CD8-positive, alpha-beta memory T cell (primary cell): Measurements from ENCODE around the gene SLC22A7. TPM values are rescaled to one million over a fixed set of nuclear protein-coding genes. Genes with fewer than 3 reads are reported as not detected.
A peak's percentile ranks its signal among the peaks of the same experiment; 100 is the strongest.

Source experiments
- CTCF ChIA-PET: fragments of 350-600 bp; sonication (Branson Sonifier 250); formaldehyde crosslinking; loops from one replicate; lab custom pipeline; 2021; ENCODE audit warnings: antibody characterized with exemption; lab: Charles Lee
- POLR2A ChIA-PET: fragments of 350-600 bp; sonication (Branson Sonifier 250); formaldehyde crosslinking; loops from one replicate; lab custom pipeline; 2021; ENCODE audit warnings: antibody characterized with exemption; lab: Charles Lee
- DNase-seq, 5 donors: peaks; one replicate each; pipeline versions ENCODE4 v3.0.0 to v3.0.0-alpha.2; 2020 to 2022; ENCODE audit warnings: mixed read lengths in 1 of 5
- H3K27ac ChIP-seq: one replicate; pipeline ENCODE4 v1.7.0; 2013; ENCODE audit warnings: low read depth, mild to moderate bottlenecking, low read length, moderate library complexity
- H3K27me3 ChIP-seq: 2 replicates; pipeline ENCODE4 v1.7.0; 2013; ENCODE audit warnings: low read length, mild to moderate bottlenecking; ENCODE audit not compliant: insufficient read depth, poor library complexity, severe bottlenecking
- H3K36me3 ChIP-seq: 2 replicates; pipeline ENCODE4 v1.7.0; 2013; ENCODE audit warnings: mild to moderate bottlenecking, low read length, moderate library complexity; ENCODE audit not compliant: insufficient read depth
- H3K4me1 ChIP-seq: 2 replicates; pipeline ENCODE4 v1.7.0; 2013; ENCODE audit warnings: mild to moderate bottlenecking, low read length, moderate library complexity; ENCODE audit not compliant: insufficient read depth
- H3K4me3 ChIP-seq: 2 replicates; pipeline ENCODE4 v1.7.0; 2013; ENCODE audit warnings: mild to moderate bottlenecking, low read length
- H3K9me3 ChIP-seq: 2 replicates; pipeline ENCODE4 v1.7.0; 2013; ENCODE audit warnings: mild to moderate bottlenecking, low read length
- H3K27ac Mint-ChIP-seq, 8 donors: one replicate each; pipeline ENCODE4 v1.8.0; 2020 to 2021; ENCODE audit warnings: mixed read lengths in 8 of 8, mild to moderate bottlenecking in 6 of 8, inconsistent platforms in 3 of 8, moderate library complexity in 3 of 8
- H3K27me3 Mint-ChIP-seq, 2 donors: one replicate each; pipeline ENCODE4 v1.8.0; 2020 to 2021; ENCODE audit warnings: mixed read lengths in 2 of 2, mild to moderate bottlenecking in 1 of 2, moderate library complexity in 1 of 2
- H3K36me3 Mint-ChIP-seq, 3 donors: one replicate each; pipeline ENCODE4 v1.8.0; 2020 to 2021; ENCODE audit warnings: mixed read lengths in 3 of 3, inconsistent platforms in 1 of 3, mild to moderate bottlenecking in 1 of 3
- H3K4me1 Mint-ChIP-seq, 3 donors: one replicate each; pipeline ENCODE4 v1.8.0; 2020 to 2021; ENCODE audit warnings: mixed read lengths in 3 of 3, inconsistent platforms in 1 of 3, mild to moderate bottlenecking in 1 of 3
- H3K4me3 Mint-ChIP-seq, 7 donors: one replicate each; pipeline ENCODE4 v1.8.0; 2020 to 2021; ENCODE audit warnings: mixed read lengths in 7 of 7, mild to moderate bottlenecking in 6 of 7, moderate library complexity in 4 of 7, inconsistent platforms in 2 of 7
- H3K9me3 Mint-ChIP-seq, 5 donors: one replicate each; pipeline ENCODE4 v1.8.0; 2020 to 2022; ENCODE audit warnings: mixed read lengths in 5 of 5, mild to moderate bottlenecking in 3 of 5, moderate library complexity in 2 of 5, inconsistent platforms in 1 of 5
- polyA plus RNA-seq: library from polyadenylated mRNA; unstranded; fragments of 300-500 nt; fragmentation: Illumina TruSeq; gene quantifications from one replicate; pipeline ENCODE4 v1.2.3, GENCODE V29; 2021
- total RNA-seq, 2 experiments: library from RNA; stranded (reverse); gene quantifications; one replicate each; pipeline ENCODE4 v1.2.3, GENCODE V29; 2021

Gene SLC22A7
- total RNA-seq (not detected), polyA plus RNA-seq (not detected)

- Mint-ChIP-seq H3K27ac (peak within 1 kb of the TSS in 1 of 8 donors; percentile 51), H3K27me3 (peaks cover 14 to 44% of the 10 kb centered on the region in 2 donors), H3K4me3 (no peak within 1 kb of the TSS), H3K36me3 (no peaks in the 10 kb centered on the region), H3K4me1 (no peaks in the 10 kb centered on the region), H3K9me3 (no peaks in the 10 kb centered on the region)
- H3K36me3 ChIP-seq, result no peaks in the 10 kb centered on the region
- CTCF ChIA-PET, result interaction anchor here (1.2 to 1.4 kb wide), 2 partner anchors 11 to 34 kb away, joined by 3 to 4 read pairs; partner anchors contain the start of gene CRIP3
- DNase-seq, result no peak
- no peak within 1 kb of the TSS for H3K4me3 ChIP-seq
- no peaks in the 10 kb centered on the region for H3K4me1 ChIP-seq
- no peaks in the 10 kb centered on the region for H3K9me3 ChIP-seq
- no peak within 1 kb of the TSS for H3K27ac ChIP-seq
- POLR2A ChIA-PET, result no interaction called here
- peaks cover 5% of the 10 kb centered on the region for H3K27me3 ChIP-seq
Measured at GRCh38 chr6:43297644-43298564, at the start of gene SLC22A7. SLC22A7 (plus strand) TSS chr6:43298260; CDS start chr6:43298359, 99 bp downstream.

GRCh38 chr6:43248791-43249190 is 49.3 kb upstream of the SLC22A7 start:
- Histone ChIP-seq H3K9me3 (no peaks in the 10 kb centered on the region), H3K27me3 (peaks cover 24% of the 10 kb centered on the region), H3K4me1 (peaks cover 12% of the 10 kb centered on the region), H3K36me3 (no peaks in the 10 kb centered on the region), H3K27ac (no peak overlapping the region), H3K4me3 (no peak overlapping the region)
- H3K27ac Mint-ChIP-seq, result no peak overlapping the region
- no peaks in the 10 kb centered on the region for H3K9me3 Mint-ChIP-seq
- H3K4me1 Mint-ChIP-seq, result peaks cover 10 to 19% (median 13%) of the 10 kb centered on the region in 3 donors
- H3K4me3 Mint-ChIP-seq, result peak overlapping the region in 2 of 7 donors; percentile 20 to 92
- H3K27me3 Mint-ChIP-seq, result peaks cover 10 to 22% of the 10 kb centered on the region in 2 donors
- ChIA-PET CTCF (interaction anchor here (0.9 kb wide), 1 partner anchor 19 kb away, joined by 4 read pairs; the partner anchor contains the start of gene DNPH1), POLR2A (no interaction called here)
- no peak for DNase-seq
- no peaks in the 10 kb centered on the region for H3K36me3 Mint-ChIP-seq

GRCh38 chr6:43250992-43251373 is 47.1 kb upstream of the SLC22A7 start:
- H3K27me3 ChIP-seq, result peaks cover 3% of the 10 kb centered on the region
- Mint-ChIP-seq H3K27me3 (peaks cover 14 to 35% of the 10 kb centered on the region in 2 donors), H3K9me3 (no peaks in the 10 kb centered on the region), H3K36me3 (no peaks in the 10 kb centered on the region), H3K27ac (no peak overlapping the region), H3K4me3 (peak overlapping the region in 1 of 7 donors; percentile 35), H3K4me1 (peaks cover 10 to 19% (median 13%) of the 10 kb centered on the region in 3 donors)
- H3K9me3 ChIP-seq, result no peaks in the 10 kb centered on the region
- no peaks in the 10 kb centered on the region for H3K36me3 ChIP-seq
- POLR2A ChIA-PET, result no interaction called here
- H3K27ac ChIP-seq, result no peak overlapping the region
- no peak overlapping the region for H3K4me3 ChIP-seq
- H3K4me1 ChIP-seq, result peaks cover 12% of the 10 kb centered on the region
- DNase-seq, result no peak
- CTCF ChIA-PET, result no interaction called here

GRCh38 chr6:43253401-43253800 is 44.7 kb upstream of the SLC22A7 start:
- H3K4me3 ChIP-seq, result no peak overlapping the region
- H3K4me1 ChIP-seq, result no peaks in the 10 kb centered on the region
- no peaks in the 10 kb centered on the region for H3K4me1 Mint-ChIP-seq
- H3K27ac ChIP-seq, result no peak overlapping the region
- no peak for DNase-seq
- no peak overlapping the region for H3K27ac Mint-ChIP-seq
- no peaks in the 10 kb centered on the region for H3K9me3 ChIP-seq
- no peaks in the 10 kb centered on the region for H3K9me3 Mint-ChIP-seq
- H3K36me3 Mint-ChIP-seq, result no peaks in the 10 kb centered on the region
- CTCF ChIA-PET, result interaction anchor here (1.9 kb wide), 1 partner anchor 24 kb away, joined by 5 read pairs; the partner anchor contains the start of gene DNPH1
- peaks cover 15 to 46% of the 10 kb centered on the region in 2 donors for H3K27me3 Mint-ChIP-seq
- peak overlapping the region in 1 of 7 donors; percentile 32 for H3K4me3 Mint-ChIP-seq
- H3K27me3 ChIP-seq, result peaks cover 3% of the 10 kb centered on the region
- POLR2A ChIA-PET, result no interaction called here
- no peaks in the 10 kb centered on the region for H3K36me3 ChIP-seq

GRCh38 chr6:43254138-43254817 is 43.8 kb upstream of the SLC22A7 start:
- H3K4me3 Mint-ChIP-seq, result no peak overlapping the region
- Histone ChIP-seq H3K27ac (no peak overlapping the region), H3K4me1 (no peaks in the 10 kb centered on the region), H3K27me3 (peaks cover 3% of the 10 kb centered on the region), H3K9me3 (no peaks in the 10 kb centered on the region), H3K4me3 (no peak overlapping the region), H3K36me3 (no peaks in the 10 kb centered on the region)
- POLR2A ChIA-PET, result no interaction called here
- no peak for DNase-seq
- CTCF ChIA-PET, result interaction anchor here (0.9 to 1.9 kb wide), 2 partner anchors 10 to 25 kb away, joined by 3 to 5 read pairs; partner anchors contain the start of gene DNPH1
- H3K27ac Mint-ChIP-seq, result no peak overlapping the region
- H3K4me1 Mint-ChIP-seq, result no peaks in the 10 kb centered on the region
- no peaks in the 10 kb centered on the region for H3K9me3 Mint-ChIP-seq
- no peaks in the 10 kb centered on the region for H3K36me3 Mint-ChIP-seq
- peaks cover 15 to 46% of the 10 kb centered on the region in 2 donors for H3K27me3 Mint-ChIP-seq

GRCh38 chr6:43254846-43255245 is 43.2 kb upstream of the SLC22A7 start:
- no peak overlapping the region for H3K4me3 Mint-ChIP-seq
- H3K9me3 Mint-ChIP-seq, result no peaks in the 10 kb centered on the region
- H3K36me3 ChIP-seq, result no peaks in the 10 kb centered on the region
- H3K27ac Mint-ChIP-seq, result no peak overlapping the region
- DNase-seq, result no peak
- POLR2A ChIA-PET, result no interaction called here
- peaks cover 15 to 46% of the 10 kb centered on the region in 2 donors for H3K27me3 Mint-ChIP-seq
- CTCF ChIA-PET, result interaction anchor here (1.9 kb wide), 1 partner anchor 26 kb away, joined by 5 read pairs; the partner anchor contains the start of gene DNPH1
- no peaks in the 10 kb centered on the region for H3K4me1 ChIP-seq
- no peaks in the 10 kb centered on the region for H3K9me3 ChIP-seq
- H3K27ac ChIP-seq, result no peak overlapping the region
- H3K4me1 Mint-ChIP-seq, result no peaks in the 10 kb centered on the region
- H3K27me3 ChIP-seq, result peaks cover 3% of the 10 kb centered on the region
- H3K4me3 ChIP-seq, result no peak overlapping the region
- H3K36me3 Mint-ChIP-seq, result no peaks in the 10 kb centered on the region

- POLR2A ChIA-PET, result no interaction called here
- H3K27ac ChIP-seq, result no peak overlapping the region
- H3K36me3 ChIP-seq, result no peaks in the 10 kb centered on the region
- Mint-ChIP-seq H3K27me3 (peaks cover 15 to 46% of the 10 kb centered on the region in 2 donors), H3K36me3 (no peaks in the 10 kb centered on the region), H3K9me3 (no peaks in the 10 kb centered on the region), H3K4me3 (no peak overlapping the region), H3K27ac (peak overlapping the region in 1 of 8 donors; percentile 17), H3K4me1 (no peaks in the 10 kb centered on the region)
- H3K4me1 ChIP-seq, result no peaks in the 10 kb centered on the region
- no peak for DNase-seq
- H3K9me3 ChIP-seq, result no peaks in the 10 kb centered on the region
- CTCF ChIA-PET, result interaction anchor here (1.0 to 1.6 kb wide), 2 partner anchors 9 to 26 kb away, joined by 3 to 7 read pairs; partner anchors contain the start of gene DNPH1
- peaks cover 3% of the 10 kb centered on the region for H3K27me3 ChIP-seq
- H3K4me3 ChIP-seq, result no peak overlapping the region
Measured at GRCh38 chr6:43255408-43256054, 42.5 kb upstream of the SLC22A7 start.
